Small intestine (tissue), 7 donors: ENCODE results near the gene EXOC4. TPM values are rescaled to one million over a fixed set of nuclear protein-coding genes. Genes with fewer than 3 reads are reported as not detected.

Source experiments
- DNase-seq, 2 donors: peaks; one replicate each; pipeline versions ENCODE4 v3.0.0 to v3.0.0-alpha.2; 2013
- FAIRE-seq: peaks from 2 replicates; lab custom pipeline; 2012; peaks lifted over from hg19 to GRCh38; lab: Jason Lieb, UNC
- H3K27ac ChIP-seq, 3 donors: one replicate each; pipeline ENCODE4 v1.5.1; 2013; ENCODE audit warnings: low read length in 2 of 3, mild to moderate bottlenecking in 2 of 3, control low read depth in 1 of 3, inconsistent platforms in 1 of 3, low read depth in 1 of 3, moderate library complexity in 1 of 3
- H3K27me3 ChIP-seq, 3 donors: one replicate each; pipeline ENCODE4 v1.6.1; 2013; ENCODE audit warnings: low read length in 3 of 3, inconsistent platforms in 1 of 3; ENCODE audit not compliant: control insufficient read depth in 3 of 3, insufficient read depth in 3 of 3
- H3K36me3 ChIP-seq, 3 donors: one replicate each; pipeline ENCODE4 v1.6.1; 2013; ENCODE audit warnings: low read length in 3 of 3, inconsistent platforms in 1 of 3, low read depth in 1 of 3, mild to moderate bottlenecking in 1 of 3, moderate library complexity in 1 of 3; ENCODE audit not compliant: control insufficient read depth in 3 of 3, insufficient read depth in 2 of 3
- H3K4me1 ChIP-seq, 3 donors: one replicate each; pipeline ENCODE4 v1.6.1; 2013; ENCODE audit warnings: low read length in 2 of 3, inconsistent platforms in 1 of 3, low read depth in 1 of 3, mild to moderate bottlenecking in 1 of 3, moderate library complexity in 1 of 3; ENCODE audit not compliant: control insufficient read depth in 3 of 3, insufficient read depth in 2 of 3
- H3K4me3 ChIP-seq, 3 donors: one replicate each; pipeline ENCODE4 v1.5.1; 2013; ENCODE audit warnings: low read length in 3 of 3, control low read depth in 1 of 3, inconsistent platforms in 1 of 3, low read depth in 1 of 3, mild to moderate bottlenecking in 1 of 3, moderate library complexity in 1 of 3
- H3K9me3 ChIP-seq, 2 donors: one replicate each; pipeline ENCODE4 v1.6.1; 2013; ENCODE audit warnings: low read depth in 1 of 2, low read length in 1 of 2; ENCODE audit not compliant: control insufficient read depth in 2 of 2, insufficient read depth in 1 of 2
- WGBS, 3 donors: extraction: QIAGEN DNeasy Blood & Tissue Kit; methylation state at CpG; one replicate each; pipeline ENCODE4 v1.1.7; 2013; 5-methylcytosine and 5-hydroxymethylcytosine counted together
- polyA plus RNA-seq, 4 donors: library from polyadenylated mRNA; stranded (reverse) in 3 of 4; unstranded in 1 of 4; fragments of 200-250 nt in 3 of 4; fragments of 120-200 nt in 1 of 4; gene quantifications; one replicate each; pipeline versions ENCODE4 v1.2.1 to v1.2.3, GENCODE V29; 2013
- donor health status: healthy with polysubstance abuse.
- donor health status: control.
- donor health status: control.
- donor health status: Bipolar disorder and iron deficiency.
- donor health status: healthy.

Gene EXOC4
- polyA plus RNA-seq, 4 donors, result 10.5 to 46.8 (median 18.8) TPM

DNA sequence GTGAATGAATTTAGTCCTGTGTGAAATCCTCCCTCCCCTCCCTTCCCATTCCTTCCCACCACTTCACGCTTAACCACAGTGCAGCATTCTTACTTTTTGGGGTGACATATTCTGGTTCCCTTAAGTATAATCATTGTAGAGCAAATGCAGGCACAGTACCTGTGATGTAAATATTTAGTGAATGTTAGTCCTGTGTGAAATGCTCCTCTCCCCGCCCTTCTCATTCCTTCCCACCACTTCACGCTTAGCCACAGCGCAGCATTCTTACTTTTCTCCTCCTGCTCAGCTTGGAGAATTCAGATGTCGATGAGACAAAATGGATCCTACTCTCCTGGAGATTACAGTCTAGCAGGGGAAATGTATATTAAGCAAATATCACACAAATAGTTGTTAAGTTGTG is 258.8 kb downstream of the EXOC4 start:
- Histone ChIP-seq H3K9me3 (no peaks in the 10 kb centered on the region), H3K27me3 (no peaks in the 10 kb centered on the region), H3K27ac (no peak overlapping the region), H3K36me3 (no peaks in the 10 kb centered on the region), H3K4me3 (no peak overlapping the region), H3K4me1 (no peaks in the 10 kb centered on the region)
- WGBS, 3 donors, result 97 to 99% (median 98%) methylated on average over 5 of the region's 5 CpGs
- no peak for DNase-seq
- FAIRE-seq, result no peak

DNA sequence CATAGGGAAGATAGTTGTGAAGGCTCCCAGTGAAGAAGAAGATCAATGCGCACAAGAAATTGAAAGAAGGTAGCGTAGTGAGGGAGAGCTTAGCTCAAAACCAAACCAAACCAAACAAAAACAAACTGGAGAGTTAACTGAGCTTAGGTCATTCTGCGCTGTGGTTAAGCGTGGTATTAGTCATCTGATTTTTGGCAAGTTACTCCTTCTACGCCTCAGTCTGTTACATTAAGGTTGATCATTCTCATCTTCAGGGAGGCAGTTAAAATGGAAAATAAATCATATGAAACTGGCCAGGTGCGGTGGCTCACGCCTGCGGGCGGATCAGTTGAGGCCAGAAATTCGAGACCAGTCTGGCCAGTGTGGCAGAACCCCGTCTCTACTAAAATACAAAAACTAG is 259.7 kb downstream of the EXOC4 start:
- WGBS, 3 donors, result 88 to 97% (median 97%) methylated on average over 11 of the region's 11 CpGs
- FAIRE-seq, result no peak
- no peak for DNase-seq

DNA sequence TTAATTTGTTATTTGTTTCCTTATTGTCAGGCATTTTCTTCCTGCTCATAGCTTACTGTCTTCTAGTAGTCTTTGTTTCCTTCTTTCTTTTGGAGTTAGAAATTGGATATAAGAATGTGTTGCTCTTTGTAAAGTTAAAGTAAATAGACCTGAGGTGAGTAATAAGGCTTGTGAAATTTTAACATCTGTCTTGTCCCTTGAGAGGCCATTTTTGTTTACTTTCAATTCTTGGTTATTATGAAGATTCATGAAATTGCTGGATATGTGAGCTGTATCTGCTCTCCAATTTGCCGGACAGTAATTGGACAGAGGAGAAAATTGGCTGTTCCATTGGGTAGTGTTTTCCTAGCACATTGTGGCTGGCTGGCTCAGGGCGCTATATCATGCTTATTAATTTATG is 260.7 kb downstream of the EXOC4 start:
- H3K4me3 ChIP-seq, result no peak overlapping the region
- FAIRE-seq, result no peak
- H3K36me3 ChIP-seq, result no peaks in the 10 kb centered on the region
- no peaks in the 10 kb centered on the region for H3K4me1 ChIP-seq
- no peak for DNase-seq
- WGBS, 3 donors, result 86 to 97% (median 97%) methylated on average over 2 of the region's 2 CpGs
- no peaks in the 10 kb centered on the region for H3K27me3 ChIP-seq
- no peak overlapping the region for H3K27ac ChIP-seq
- no peaks in the 10 kb centered on the region for H3K9me3 ChIP-seq

More for the DNA sequence above, 259.7 kb downstream of the EXOC4 start:
- no peak overlapping the region for H3K27ac ChIP-seq
- H3K4me1 ChIP-seq, result no peaks in the 10 kb centered on the region
- H3K9me3 ChIP-seq, result no peaks in the 10 kb centered on the region
- no peak overlapping the region for H3K4me3 ChIP-seq
- H3K36me3 ChIP-seq, result no peaks in the 10 kb centered on the region
- no peaks in the 10 kb centered on the region for H3K27me3 ChIP-seq

DNA sequence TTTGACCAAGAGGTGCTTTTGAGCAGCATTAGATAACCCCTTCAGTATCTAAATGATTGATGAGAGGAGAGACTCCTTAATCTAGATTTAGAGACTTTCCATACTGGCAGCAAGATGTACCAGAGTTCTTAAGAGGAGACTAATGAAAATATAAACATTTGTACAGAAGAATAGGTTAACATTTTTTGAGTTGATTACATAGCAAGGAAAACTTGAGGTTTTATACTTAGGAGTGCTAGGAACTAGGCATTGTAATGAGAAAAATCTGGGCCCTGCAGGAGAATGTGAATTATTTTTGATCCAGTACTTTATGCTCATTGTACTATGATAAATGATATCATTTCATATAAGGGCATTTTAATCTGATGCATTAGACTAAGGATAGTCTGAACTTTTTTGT is 261.7 kb downstream of the EXOC4 start:
- Histone ChIP-seq H3K27me3 (no peaks in the 10 kb centered on the region), H3K4me1 (no peaks in the 10 kb centered on the region), H3K4me3 (no peak overlapping the region), H3K27ac (no peak overlapping the region), H3K36me3 (no peaks in the 10 kb centered on the region), H3K9me3 (no peaks in the 10 kb centered on the region)
- no peak for FAIRE-seq
- no peak for DNase-seq

DNA sequence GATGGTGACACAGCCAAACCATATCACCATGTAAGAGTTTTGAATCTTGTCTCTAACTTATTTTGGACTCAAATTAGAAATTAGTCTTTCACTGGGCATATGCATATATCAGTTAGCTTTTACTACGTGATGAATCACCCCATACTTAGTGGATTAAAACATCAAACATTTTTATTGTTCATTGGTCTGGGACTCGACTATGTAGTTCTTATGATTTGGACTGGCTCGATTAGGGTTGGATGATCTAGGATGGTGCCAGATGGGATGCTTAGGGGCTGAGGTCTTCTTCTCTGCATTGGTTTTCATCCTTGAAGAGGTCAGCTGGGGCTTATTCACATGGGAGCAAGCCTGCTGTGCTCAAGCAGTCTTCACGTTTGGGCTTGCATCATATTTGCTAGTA is 264.9 kb downstream of the EXOC4 start:
- Histone ChIP-seq H3K4me1 (no peaks in the 10 kb centered on the region), H3K4me3 (no peak overlapping the region), H3K36me3 (no peaks in the 10 kb centered on the region), H3K9me3 (no peaks in the 10 kb centered on the region), H3K27ac (no peak overlapping the region), H3K27me3 (no peaks in the 10 kb centered on the region)
- no peak for FAIRE-seq
- DNase-seq, result no peak
- 88 to 96% (median 89%) methylated on average over 4 of the region's 4 CpGs for WGBS, 3 donors

DNA sequence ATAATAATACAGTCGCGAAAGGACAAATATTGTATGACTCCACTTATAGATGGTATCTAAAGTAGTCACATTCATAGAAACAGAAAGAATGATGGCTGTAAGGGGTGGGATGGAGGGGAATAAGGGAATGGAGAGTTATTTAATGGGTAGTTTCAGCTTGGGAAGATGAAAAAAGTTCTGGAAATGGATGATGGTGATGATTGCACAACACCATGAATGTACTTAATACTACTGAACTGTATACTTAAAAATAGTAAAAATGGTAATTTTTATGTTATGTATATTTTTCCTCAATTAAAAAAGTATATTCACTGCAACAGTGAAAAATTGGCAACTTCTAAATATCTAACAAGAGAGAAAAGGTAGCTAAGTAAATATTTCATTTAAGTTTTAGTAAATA is 265.8 kb downstream of the EXOC4 start:
- no peak for DNase-seq
- H3K27me3 ChIP-seq, result no peaks in the 10 kb centered on the region
- H3K36me3 ChIP-seq, result no peaks in the 10 kb centered on the region
- no peak overlapping the region for H3K27ac ChIP-seq
- 97 to 98% (median 98%) methylated on average over 2 of the region's 2 CpGs for WGBS, 3 donors
- H3K4me1 ChIP-seq, result no peaks in the 10 kb centered on the region
- no peak overlapping the region for H3K4me3 ChIP-seq
- no peaks in the 10 kb centered on the region for H3K9me3 ChIP-seq
- no peak for FAIRE-seq

DNA sequence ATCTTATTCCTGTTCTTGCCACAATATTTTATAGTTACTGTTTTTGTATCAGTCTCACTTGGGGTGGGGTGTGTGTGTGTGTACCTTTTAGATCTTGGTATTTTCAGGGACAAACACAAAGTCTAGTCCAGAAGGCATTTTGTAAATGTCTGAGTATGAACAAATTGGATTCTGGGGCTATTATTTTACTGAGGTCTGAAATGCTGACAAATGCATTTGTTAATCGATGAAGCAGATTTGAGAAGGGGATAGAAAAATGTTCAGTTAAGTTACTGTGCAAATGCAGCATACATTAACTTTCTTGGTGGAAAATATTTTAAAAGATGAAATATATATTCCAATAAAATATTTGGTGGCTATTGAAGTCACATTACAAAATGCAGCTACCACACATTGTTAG is 267.4 kb downstream of the EXOC4 start:
- DNase-seq (no peak), FAIRE-seq (no peak)
- Histone ChIP-seq H3K4me3 (no peak overlapping the region), H3K9me3 (no peaks in the 10 kb centered on the region), H3K27me3 (no peaks in the 10 kb centered on the region), H3K36me3 (no peaks in the 10 kb centered on the region), H3K27ac (no peak overlapping the region), H3K4me1 (no peaks in the 10 kb centered on the region)
- 84 to 97% (median 97%) methylated on average over 1 of the region's 1 CpG for WGBS, 3 donors

DNA sequence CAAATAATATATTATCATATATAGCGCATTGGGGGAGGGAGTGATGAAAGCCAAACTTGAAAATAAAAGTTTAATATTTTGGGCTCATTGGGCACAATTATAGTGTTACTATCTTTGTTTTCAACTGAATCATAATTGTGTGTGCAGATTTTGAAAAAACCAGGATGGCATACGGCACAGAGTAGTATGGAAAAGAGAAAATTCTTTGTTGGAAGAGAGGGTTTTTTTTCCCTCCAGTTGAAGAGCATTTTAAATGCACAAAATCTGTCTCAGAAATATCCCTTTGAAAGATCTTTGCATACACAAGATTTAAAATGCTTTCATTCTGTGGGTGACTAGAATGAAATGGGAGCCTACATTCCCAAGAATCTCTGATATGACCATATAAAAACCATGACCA is 269.6 kb downstream of the EXOC4 start:
- H3K4me3 ChIP-seq, result no peak overlapping the region
- DNase-seq (no peak), FAIRE-seq (no peak)
- H3K27me3 ChIP-seq, result no peaks in the 10 kb centered on the region
- no peaks in the 10 kb centered on the region for H3K9me3 ChIP-seq
- H3K36me3 ChIP-seq, result no peaks in the 10 kb centered on the region
- 96 to 100% (median 99%) methylated on average over 2 of the region's 2 CpGs for WGBS, 3 donors
- H3K4me1 ChIP-seq, result no peaks in the 10 kb centered on the region
- no peak overlapping the region for H3K27ac ChIP-seq

DNA sequence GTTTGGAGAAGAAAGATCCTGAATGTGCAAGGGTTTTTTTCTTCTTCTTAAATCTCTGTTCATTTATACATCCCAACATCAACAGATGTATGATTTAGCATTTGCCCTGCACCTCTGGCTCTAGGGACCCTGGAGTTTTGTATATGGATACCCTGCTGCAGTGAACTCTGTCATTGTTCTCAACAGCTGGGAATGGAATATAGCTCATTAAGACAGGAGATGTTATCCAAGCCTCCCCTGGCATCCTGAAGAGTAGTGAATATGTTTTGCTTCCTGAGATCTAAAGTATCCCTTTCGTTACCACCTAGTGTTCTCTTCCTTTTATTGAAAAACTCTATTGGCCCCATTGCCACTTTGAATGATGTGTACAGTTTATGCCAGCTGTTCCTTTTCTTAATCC is 275.9 kb downstream of the EXOC4 start:
- Histone ChIP-seq H3K4me1 (no peaks in the 10 kb centered on the region), H3K4me3 (no peak overlapping the region), H3K36me3 (no peaks in the 10 kb centered on the region), H3K27ac (no peak overlapping the region), H3K9me3 (no peaks in the 10 kb centered on the region), H3K27me3 (no peaks in the 10 kb centered on the region)
- DNase-seq (no peak), FAIRE-seq (no peak)
- WGBS, 3 donors, result 86 to 100% (median 97%) methylated on average over 1 of the region's 1 CpG
